GM12878 (cell line): ENCODE data around the gene PHKB.

Experiments
- MAX ChIP-seq: IDR thresholded peaks from 2 replicates; pipeline ENCODE4 v1.6.1; 2012; ENCODE audit warnings: low read depth, low read length, improper control_type of control experiment
- ZBTB33 ChIP-seq: fragments of 450-650 bp; IDR thresholded peaks from 2 replicates; pipeline ENCODE4 v1.6.1; 2017; ENCODE audit warnings: mild to moderate bottlenecking
- ZNF217 ChIP-seq: fragments of 450-650 bp; IDR thresholded peaks from 2 replicates; pipeline ENCODE4 v1.6.1; 2017; ENCODE audit warnings: antibody characterized with exemption, mild to moderate bottlenecking

- no peak for TF ChIP-seq MAX
- no peak for TF ChIP-seq ZBTB33
- no peak for TF ChIP-seq ZNF217
Measured at GRCh38 chr16:47460359-47460710, 796 bp upstream of the PHKB start.
